Prostate gland (tissue), 2 donors: ENCODE results near the gene SPTBN5.

Experiments used
- CTCF ChIP-seq, 4 experiments: fragments of 200-600 bp in 2 of 4; fragments of 450-650 bp in 2 of 4; sonication (generic) in 2 of 4; IDR thresholded peaks; 1 replicate in 3 of 4; 2 replicates in 1 of 4; pipeline ENCODE4 v1.5.1; 2016 to 2019; ENCODE audit warnings: antibody characterized with exemption in 4 of 4, mild to moderate bottlenecking in 2 of 4, moderate library complexity in 2 of 4
- POLR2A ChIP-seq: fragments of 450-650 bp; IDR thresholded peaks from one replicate; pipeline ENCODE4 v1.6.1; 2016; ENCODE audit warnings: antibody characterized with exemption, mild to moderate bottlenecking
- POLR2AphosphoS5 ChIP-seq: sonication (generic); formaldehyde crosslinking; IDR thresholded peaks from one replicate; pipeline ENCODE4 v1.6.1; 2017; ENCODE audit warnings: antibody characterized with exemption

DNA sequence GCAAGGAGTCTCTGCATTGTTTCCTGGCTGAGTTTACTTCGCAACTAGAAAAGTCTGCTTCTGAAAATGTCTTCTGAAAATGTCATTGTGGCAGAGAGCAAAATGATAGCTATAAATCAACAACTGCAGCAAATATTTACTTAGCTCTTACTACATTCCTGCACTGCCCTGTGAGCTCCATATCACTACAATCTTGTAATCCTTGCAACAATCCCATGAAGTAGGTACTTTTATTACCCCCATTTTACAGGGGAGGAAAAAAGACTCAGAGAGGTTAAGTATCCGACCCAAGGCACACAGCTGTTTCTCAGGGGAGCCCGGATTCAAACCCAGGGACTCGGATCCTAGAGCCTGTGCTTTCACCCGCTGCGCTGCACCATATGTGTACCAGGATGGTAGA is 34.2 kb upstream of the SPTBN5 start:
- TF ChIP-seq CTCF (IDR thresholded peaks at IDR 0.05) (no peak), POLR2A (no peak), POLR2AphosphoS5 (peak; percentile 55)
